BE2C (cell line): Measurements from ENCODE around the gene ERCC4.

ENCODE experiments used
- DNase-seq: peaks from one replicate; pipeline ENCODE4 v3.0.0-alpha.2; 2020
- H3K27me3 ChIP-seq: fragments of 250-450 bp; sonication (Bioruptor Pico); 2 replicates; pipeline ENCODE4 v1.5.1; 2020; ENCODE audit warnings: mild to moderate bottlenecking
- H3K36me3 ChIP-seq: fragments of 250-450 bp; sonication (Bioruptor Pico); 2 replicates; pipeline ENCODE4 v1.5.1; 2020; ENCODE audit warnings: mild to moderate bottlenecking
- H3K4me1 ChIP-seq: fragments of 250-450 bp; sonication (Bioruptor Pico); 2 replicates; pipeline ENCODE4 v1.5.1; 2020
- H3K4me3 ChIP-seq: 2 replicates; pipeline ENCODE4 v1.5.1; 2011; ENCODE audit warnings: low read depth, low read length
- H3K9me3 ChIP-seq: fragments of 250-450 bp; sonication (Bioruptor Pico); 2 replicates; pipeline ENCODE4 v1.5.1; 2020
- TF ChIP-seq, protein P1 (sequence below): IDR thresholded peaks from 2 replicates; pipeline ENCODE4 v1.5.1; 2012; ENCODE audit warnings: mild to moderate bottlenecking, low read depth, low read length

ERCC4 gene

DNA sequence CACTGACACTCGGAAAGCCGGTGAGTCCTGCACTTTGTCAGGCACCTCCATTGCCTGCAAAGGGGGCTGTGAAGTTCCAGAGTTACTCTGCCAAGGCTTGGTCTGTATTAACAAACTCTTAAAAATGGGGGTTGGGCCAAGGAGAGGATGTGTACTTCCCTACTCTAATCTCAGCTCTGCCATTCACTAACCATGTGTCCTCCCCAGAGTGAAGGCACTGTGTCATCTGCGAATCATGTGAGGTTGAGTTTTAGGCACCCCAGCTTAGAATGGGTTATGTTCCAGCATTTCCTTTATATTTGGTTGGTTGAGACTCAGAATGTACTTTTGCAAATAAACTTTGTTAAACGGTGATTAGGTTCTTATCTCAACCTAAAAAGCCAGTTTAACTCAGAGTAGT lies 24.9 kb downstream of the ERCC4 start:
- Histone ChIP-seq H3K27me3 (no peaks in the 10 kb centered on the region), H3K9me3 (no peaks in the 10 kb centered on the region), H3K4me3 (no peak overlapping the region), H3K4me1 (peaks cover 11% of the 10 kb centered on the region), H3K36me3 (peaks cover 18% of the 10 kb centered on the region)
- no peak for DNase-seq
- TF ChIP-seq, protein P1, sequence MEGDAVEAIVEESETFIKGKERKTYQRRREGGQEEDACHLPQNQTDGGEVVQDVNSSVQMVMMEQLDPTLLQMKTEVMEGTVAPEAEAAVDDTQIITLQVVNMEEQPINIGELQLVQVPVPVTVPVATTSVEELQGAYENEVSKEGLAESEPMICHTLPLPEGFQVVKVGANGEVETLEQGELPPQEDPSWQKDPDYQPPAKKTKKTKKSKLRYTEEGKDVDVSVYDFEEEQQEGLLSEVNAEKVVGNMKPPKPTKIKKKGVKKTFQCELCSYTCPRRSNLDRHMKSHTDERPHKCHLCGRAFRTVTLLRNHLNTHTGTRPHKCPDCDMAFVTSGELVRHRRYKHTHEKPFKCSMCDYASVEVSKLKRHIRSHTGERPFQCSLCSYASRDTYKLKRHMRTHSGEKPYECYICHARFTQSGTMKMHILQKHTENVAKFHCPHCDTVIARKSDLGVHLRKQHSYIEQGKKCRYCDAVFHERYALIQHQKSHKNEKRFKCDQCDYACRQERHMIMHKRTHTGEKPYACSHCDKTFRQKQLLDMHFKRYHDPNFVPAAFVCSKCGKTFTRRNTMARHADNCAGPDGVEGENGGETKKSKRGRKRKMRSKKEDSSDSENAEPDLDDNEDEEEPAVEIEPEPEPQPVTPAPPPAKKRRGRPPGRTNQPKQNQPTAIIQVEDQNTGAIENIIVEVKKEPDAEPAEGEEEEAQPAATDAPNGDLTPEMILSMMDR, result no peak

DNA sequence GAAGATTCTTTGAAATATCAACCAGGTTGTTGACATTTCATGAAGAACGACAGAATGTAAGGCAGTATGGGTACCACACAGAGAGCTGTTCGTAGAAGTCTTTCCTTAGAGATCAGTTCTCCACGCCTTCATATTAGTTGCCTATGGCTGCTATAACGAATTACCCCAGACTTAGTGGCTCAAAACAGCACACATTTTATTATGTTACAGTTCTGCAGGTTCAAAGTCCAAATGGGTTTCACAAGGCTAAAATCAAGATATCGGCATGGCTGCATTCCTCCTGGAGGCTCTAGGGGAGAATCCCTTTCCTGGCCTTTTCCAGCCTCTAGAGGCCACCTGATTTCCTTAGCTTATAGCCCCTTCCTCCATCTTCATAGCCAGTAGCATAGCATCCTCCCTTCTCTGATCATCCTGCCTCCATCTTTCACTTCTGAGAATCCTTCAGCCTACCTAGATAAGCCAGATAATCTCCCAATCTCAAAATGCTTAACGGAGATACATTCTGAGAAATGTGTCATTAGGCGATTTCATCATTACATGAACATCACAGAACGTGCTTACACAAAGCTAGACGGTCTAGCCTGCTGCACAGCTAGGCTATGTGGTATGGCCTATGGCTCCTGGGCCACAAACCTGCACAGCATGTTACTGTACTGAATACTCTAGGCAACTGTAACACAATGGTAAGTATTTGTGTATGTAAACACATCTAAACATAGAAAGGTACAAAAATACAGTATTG lies 26.0 kb downstream of the ERCC4 start:
- peaks cover 4% of the 10 kb centered on the region for H3K4me1 ChIP-seq
- no peaks in the 10 kb centered on the region for H3K9me3 ChIP-seq
- no peak overlapping the region for H3K4me3 ChIP-seq
- TF ChIP-seq, protein P1, result no peak
- peaks cover 18% of the 10 kb centered on the region for H3K36me3 ChIP-seq
- H3K27me3 ChIP-seq, result no peaks in the 10 kb centered on the region
- DNase-seq, result no peak

DNA sequence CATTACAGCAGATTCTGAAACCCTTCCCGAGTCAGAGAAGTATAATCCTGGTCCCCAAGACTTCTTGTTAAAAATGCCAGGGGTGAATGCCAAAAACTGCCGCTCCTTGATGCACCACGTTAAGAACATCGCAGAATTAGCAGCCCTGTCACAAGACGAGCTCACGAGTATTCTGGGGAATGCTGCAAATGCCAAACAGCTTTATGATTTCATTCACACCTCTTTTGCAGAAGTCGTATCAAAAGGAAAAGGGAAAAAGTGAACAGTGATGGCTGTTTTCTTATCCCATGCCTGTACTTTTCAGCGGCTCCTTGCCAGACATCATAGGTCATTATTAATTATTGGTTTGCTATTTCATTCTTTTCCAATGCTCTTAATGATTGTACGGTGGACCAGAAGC lies 28.1 kb downstream of the ERCC4 start:
- Histone ChIP-seq H3K36me3 (peaks cover 18% of the 10 kb centered on the region), H3K4me3 (no peak overlapping the region), H3K27me3 (no peaks in the 10 kb centered on the region), H3K4me1 (peaks cover 6% of the 10 kb centered on the region), H3K9me3 (no peaks in the 10 kb centered on the region)
- no peak for DNase-seq
- TF ChIP-seq, protein P1, result no peak

DNA sequence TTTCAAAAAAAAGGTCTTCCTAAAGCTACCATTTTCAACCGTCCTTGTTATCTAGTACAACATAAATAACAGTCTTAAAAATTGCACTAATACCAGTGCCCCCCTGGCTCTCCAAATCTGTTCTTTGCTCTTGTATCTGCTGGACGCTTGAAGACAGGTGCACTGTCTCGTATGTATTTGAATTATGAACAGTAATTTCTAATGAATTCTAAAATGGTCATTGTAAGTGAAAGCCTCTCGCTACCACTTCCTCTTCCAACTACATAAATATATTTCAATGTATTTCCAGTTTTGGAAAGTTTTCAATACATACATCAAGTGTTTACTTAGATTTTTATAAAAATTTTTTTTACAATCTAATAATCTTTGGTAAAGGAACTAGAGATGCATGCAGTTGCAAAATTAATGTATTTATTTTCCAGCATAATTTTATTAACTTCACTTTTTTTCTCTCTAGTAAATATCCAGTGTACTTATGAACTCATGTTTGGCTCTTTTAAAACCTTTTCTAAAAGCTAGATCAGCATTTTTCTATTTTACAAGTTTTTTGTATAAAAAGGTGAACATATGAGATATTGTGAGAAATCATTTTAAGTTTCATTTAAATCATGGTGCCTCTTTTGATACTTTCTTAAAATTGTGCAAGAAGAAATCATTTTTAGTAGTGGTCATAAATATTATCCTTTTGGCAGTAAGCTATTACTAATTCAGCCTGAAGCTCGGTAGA lies 31.0 kb downstream of the ERCC4 start:
- Histone ChIP-seq H3K27me3 (no peaks in the 10 kb centered on the region), H3K9me3 (no peaks in the 10 kb centered on the region), H3K36me3 (peaks cover 8% of the 10 kb centered on the region), H3K4me3 (no peak overlapping the region), H3K4me1 (peaks cover 6% of the 10 kb centered on the region)
- DNase-seq, result no peak
- TF ChIP-seq, protein P1, result no peak

DNA sequence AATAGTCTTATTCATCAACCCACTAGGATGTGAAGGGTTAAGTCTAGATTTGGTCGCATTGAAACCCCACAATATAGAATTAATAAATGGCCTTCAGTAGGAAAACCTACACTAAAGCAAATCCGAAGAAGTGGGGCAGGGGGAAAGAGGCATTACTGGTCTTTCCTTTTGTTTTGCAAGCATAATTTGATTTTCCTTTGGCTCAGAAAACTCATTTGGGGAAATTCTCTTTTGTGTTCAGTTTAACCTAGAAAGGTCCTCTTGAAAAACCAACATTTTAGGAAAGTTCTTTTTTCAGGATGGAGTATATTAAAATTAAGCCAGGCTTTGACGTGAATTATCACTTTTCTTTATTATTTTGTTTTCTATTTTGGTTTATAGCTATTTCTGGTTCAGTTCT lies 31.7 kb downstream of the ERCC4 start:
- no peaks in the 10 kb centered on the region for H3K9me3 ChIP-seq
- H3K4me3 ChIP-seq, result no peak overlapping the region
- TF ChIP-seq, protein P1, result no peak
- DNase-seq, result no peak
- H3K4me1 ChIP-seq, result peaks cover 6% of the 10 kb centered on the region
- no peaks in the 10 kb centered on the region for H3K27me3 ChIP-seq
- H3K36me3 ChIP-seq, result peaks cover 4% of the 10 kb centered on the region; the same call in 1 of the 2 replicates

DNA sequence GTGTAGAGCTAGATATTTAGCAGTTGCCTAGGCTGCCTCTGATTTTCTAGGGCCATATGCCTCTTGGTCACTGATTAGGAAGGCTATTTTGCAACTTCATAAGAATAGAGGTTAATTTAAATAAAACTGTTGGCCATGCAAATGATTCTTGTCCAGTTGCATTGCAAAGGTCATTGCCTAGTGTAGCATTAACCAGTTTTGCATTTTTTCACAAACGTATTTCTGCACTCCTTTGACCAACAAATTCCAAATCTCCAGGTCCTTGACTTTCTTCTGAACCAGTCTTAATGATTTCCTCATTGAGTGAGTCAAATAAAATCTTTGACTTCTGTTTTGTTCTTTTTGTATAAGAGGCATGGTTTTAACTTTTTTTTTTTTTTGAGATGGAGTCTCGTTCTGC lies 33.5 kb downstream of the ERCC4 start:
- Histone ChIP-seq H3K4me1 (peaks cover 17% of the 10 kb centered on the region), H3K4me3 (no peak overlapping the region), H3K27me3 (no peaks in the 10 kb centered on the region), H3K9me3 (no peaks in the 10 kb centered on the region), H3K36me3 (peaks cover 4% of the 10 kb centered on the region; the same call in 1 of the 2 replicates)
- no peak for DNase-seq
- TF ChIP-seq, protein P1, result no peak
